Gastrocnemius medialis (tissue), 4 donors: ENCODE measurements around the gene COMMD7. TPM values are rescaled to one million over a fixed set of nuclear protein-coding genes. Genes with fewer than 3 reads are reported as not detected.
"Not testable (repeated sequence)": the region's sequence is repeated elsewhere in the genome, so short reads cannot be mapped to it uniquely, and the experiment has no call there.

Source experiments
- ATAC-seq, 2 donors: fragments of 150-250 bp; one replicate each; pipeline ENCODE4 v1.9.1; 2016
- DNase-seq, 2 donors: peaks; one replicate each; pipeline ENCODE4 v3.0.0-alpha.2; 2019
- H3K27ac ChIP-seq, 4 donors: fragments of 200-600 bp; sonication (generic); 1 replicate in 1 of 4; 2 replicates in 3 of 4; pipeline ENCODE4 v1.5.1; 2016 to 2018; ENCODE audit warnings: mild to moderate bottlenecking in 2 of 4, moderate library complexity in 1 of 4
- H3K27me3 ChIP-seq, 3 donors: fragments of 200-600 bp; sonication (generic) in 2 of 3; 1 replicate in 1 of 3; 2 replicates in 2 of 3; pipeline versions ENCODE4 v1.5.1 to v1.6.0; 2016 to 2019; ENCODE audit warnings: mild to moderate bottlenecking in 1 of 3, moderate library complexity in 1 of 3
- H3K36me3 ChIP-seq, 2 donors: fragments of 200-600 bp; sonication (generic) in 1 of 2; one replicate each; pipeline ENCODE4 v1.5.1; 2017 to 2018
- H3K4me1 ChIP-seq, 2 donors: fragments of 200-600 bp; sonication (generic) in 1 of 2; one replicate each; pipeline ENCODE4 v1.5.1; 2016 to 2017; ENCODE audit warnings: mild to moderate bottlenecking in 2 of 2
- H3K4me3 ChIP-seq, 4 donors: fragments of 200-600 bp; sonication (generic) in 3 of 4; 1 replicate in 1 of 4; 2 replicates in 3 of 4; pipeline ENCODE4 v1.5.1; 2016 to 2019; ENCODE audit warnings: mild to moderate bottlenecking in 2 of 4
- H3K9me3 ChIP-seq, 3 donors: fragments of 200-600 bp; sonication (generic) in 2 of 3; 1 replicate in 1 of 3; 2 replicates in 2 of 3; pipeline ENCODE4 v1.5.1; 2016 to 2019
- POLR2A ChIP-seq, 2 donors: fragments of 450-650 bp; IDR thresholded peaks; one replicate each; pipeline ENCODE4 v1.6.1; 2017; ENCODE audit warnings: antibody characterized with exemption in 2 of 2, mild to moderate bottlenecking in 2 of 2, moderate library complexity in 2 of 2
- in situ Hi-C, 4 donors: fragments of 200-750 bp; cut with MboI; loops; one replicate each; pipeline versions ENCODE4 v1.15.0 to v1.8.0; 2017; ENCODE audit warnings: low sequenced_read_pairs in 4 of 4
- intact Hi-C: fragments of 100-400 bp; cut with DNase I; formaldehyde crosslinking; loops from one replicate; pipeline ENCODE4 v1.15.1; 2023; ENCODE audit warnings: low total_unique reads
- total RNA-seq, 4 donors: library from RNA; depleted of rRNA; stranded (reverse); fragments of >200 nt; gene quantifications; one replicate each; pipeline versions ENCODE4 v1.1.0 to v1.2.3, GENCODE V29; 2016
- TF ChIP-seq, protein P1 (sequence below), 5 experiments: fragments of 450-650 bp in 3 of 5; fragments of 200-600 bp in 2 of 5; sonication (generic) in 2 of 5; IDR thresholded peaks in 4 of 5; conservative IDR thresholded peaks in 1 of 5; 1 replicate in 4 of 5; 2 replicates in 1 of 5; pipeline ENCODE4 v1.5.1; 2016 to 2019; ENCODE audit warnings: antibody characterized with exemption in 5 of 5, mild to moderate bottlenecking in 3 of 5, moderate library complexity in 3 of 5

The COMMD7 gene
- total RNA-seq, 4 donors from 2014 or later = 12.2 to 22.6 (median 15.8) TPM

DNA sequence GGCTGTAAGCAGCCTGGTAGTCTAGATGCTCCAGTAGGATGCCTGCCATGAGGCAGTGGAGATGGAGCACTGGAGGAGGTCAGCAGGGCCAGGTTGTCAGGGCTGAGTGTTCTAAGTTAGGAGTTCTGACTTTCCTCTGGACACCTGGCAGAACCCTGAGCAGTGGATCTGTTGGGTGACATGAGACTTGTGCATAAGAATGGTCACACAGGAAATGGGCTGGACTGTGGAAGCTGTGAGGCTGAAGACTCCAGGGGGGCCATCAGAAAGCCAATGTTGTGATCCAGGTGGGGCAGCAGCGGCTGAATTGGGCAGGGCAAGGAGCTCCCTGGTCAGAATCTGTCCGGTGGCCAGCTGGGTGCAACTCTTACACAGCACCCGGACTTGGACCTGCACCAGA is 45.7 kb downstream of the COMMD7 start:
- no peak for DNase-seq
- in situ Hi-C loops = no loop called here
- Histone ChIP-seq H3K4me3 (no peak overlapping the region), H3K4me1 (no peaks in the 10 kb centered on the region), H3K27ac (no peak overlapping the region), H3K36me3 (peaks cover 0 to 2% of the 10 kb centered on the region in 2 donors), H3K9me3 (no peaks in the 10 kb centered on the region), H3K27me3 (no peaks in the 10 kb centered on the region)
- TF ChIP-seq, protein P1, sequence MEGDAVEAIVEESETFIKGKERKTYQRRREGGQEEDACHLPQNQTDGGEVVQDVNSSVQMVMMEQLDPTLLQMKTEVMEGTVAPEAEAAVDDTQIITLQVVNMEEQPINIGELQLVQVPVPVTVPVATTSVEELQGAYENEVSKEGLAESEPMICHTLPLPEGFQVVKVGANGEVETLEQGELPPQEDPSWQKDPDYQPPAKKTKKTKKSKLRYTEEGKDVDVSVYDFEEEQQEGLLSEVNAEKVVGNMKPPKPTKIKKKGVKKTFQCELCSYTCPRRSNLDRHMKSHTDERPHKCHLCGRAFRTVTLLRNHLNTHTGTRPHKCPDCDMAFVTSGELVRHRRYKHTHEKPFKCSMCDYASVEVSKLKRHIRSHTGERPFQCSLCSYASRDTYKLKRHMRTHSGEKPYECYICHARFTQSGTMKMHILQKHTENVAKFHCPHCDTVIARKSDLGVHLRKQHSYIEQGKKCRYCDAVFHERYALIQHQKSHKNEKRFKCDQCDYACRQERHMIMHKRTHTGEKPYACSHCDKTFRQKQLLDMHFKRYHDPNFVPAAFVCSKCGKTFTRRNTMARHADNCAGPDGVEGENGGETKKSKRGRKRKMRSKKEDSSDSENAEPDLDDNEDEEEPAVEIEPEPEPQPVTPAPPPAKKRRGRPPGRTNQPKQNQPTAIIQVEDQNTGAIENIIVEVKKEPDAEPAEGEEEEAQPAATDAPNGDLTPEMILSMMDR (IDR thresholded peaks at IDR 0.05 in 4 of 5, conservative IDR thresholded peaks at IDR 0.05 in 1 of 5) = no peak
- TF ChIP-seq POLR2A (IDR thresholded peaks at IDR 0.05) = no peak
- ATAC-seq = no peak
- intact Hi-C loops = no loop called here

DNA sequence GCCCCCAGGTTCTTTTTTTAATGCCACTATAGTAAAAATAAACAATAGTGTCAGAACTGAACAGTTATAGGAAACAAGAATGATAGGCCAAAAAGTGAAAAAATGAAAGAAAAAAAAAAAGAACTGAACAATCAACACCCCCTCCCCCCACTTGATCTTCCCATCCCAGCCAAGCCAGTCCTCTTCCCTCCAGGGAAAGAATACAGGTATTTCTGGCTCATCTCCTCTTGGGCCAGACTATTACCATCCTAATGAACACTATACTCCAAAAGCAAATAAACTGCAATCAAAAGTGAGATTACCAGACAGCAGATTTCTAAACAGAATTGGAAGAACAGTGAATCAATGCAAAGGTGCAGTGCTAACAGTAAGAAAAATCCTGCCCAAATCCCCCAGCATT is 48.2 kb downstream of the COMMD7 start:
- no peaks in the 10 kb centered on the region for H3K27me3 ChIP-seq
- in situ Hi-C loops (no loop called here), intact Hi-C loops (no loop called here)
- ATAC-seq (no peak), DNase-seq (no peak)
- no peak overlapping the region for H3K4me3 ChIP-seq
- H3K36me3 ChIP-seq = no peaks in the 10 kb centered on the region
- H3K27ac ChIP-seq = no peak overlapping the region
- no peaks in the 10 kb centered on the region for H3K9me3 ChIP-seq
- H3K4me1 ChIP-seq = no peaks in the 10 kb centered on the region
- no peak for TF ChIP-seq POLR2A (IDR thresholded peaks at IDR 0.05)

DNA sequence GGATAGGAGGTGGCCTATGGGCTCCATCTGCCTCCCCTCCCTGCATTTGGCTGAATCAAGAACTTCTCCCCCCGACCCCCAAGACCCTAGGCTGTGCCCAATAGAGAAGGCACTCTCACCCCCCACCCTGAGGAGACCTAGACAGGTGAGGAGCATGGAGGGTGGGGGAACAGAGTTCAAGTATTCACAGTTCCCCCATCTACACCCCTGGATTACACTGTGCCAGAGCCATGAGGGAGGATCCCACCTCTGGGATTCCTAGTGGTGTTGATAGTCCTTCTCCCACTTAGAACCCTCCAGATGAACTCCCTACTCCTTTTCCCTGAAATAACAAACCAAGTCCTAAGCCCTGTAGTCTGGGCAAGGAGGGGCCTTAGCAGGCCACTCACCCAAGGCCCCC is 54.3 kb downstream of the COMMD7 start:
- not testable (repeated sequence) for ATAC-seq, H3K4me3 ChIP-seq

DNA sequence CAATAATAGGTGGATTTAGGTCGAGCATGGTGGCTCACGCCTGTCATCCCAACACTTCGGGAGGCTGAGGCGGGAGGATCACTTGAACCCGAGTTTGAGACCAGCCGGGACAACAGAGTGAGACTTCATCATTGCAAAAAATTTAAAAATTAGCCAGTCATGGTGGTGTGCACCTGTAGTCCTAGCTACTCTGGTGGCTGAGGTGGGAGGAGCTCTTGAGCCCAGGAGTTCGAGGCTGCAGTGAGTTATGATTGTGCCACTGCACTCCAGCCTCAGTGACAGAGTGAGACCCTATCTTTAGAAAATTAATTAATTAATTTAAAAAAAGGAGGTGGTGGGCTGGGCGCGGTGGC is 56.1 kb downstream of the COMMD7 start:
- Histone ChIP-seq H3K9me3 (no peaks in the 10 kb centered on the region), H3K4me1 (no peaks in the 10 kb centered on the region), H3K27ac (no peak overlapping the region), H3K27me3 (no peaks in the 10 kb centered on the region), H3K4me3 (no peak overlapping the region), H3K36me3 (no peaks in the 10 kb centered on the region)
- in situ Hi-C loops (no loop called here), intact Hi-C loops (no loop called here)
- no peak for TF ChIP-seq POLR2A (IDR thresholded peaks at IDR 0.05)
- TF ChIP-seq, protein P1 (IDR thresholded peaks at IDR 0.05 in 4 of 5, conservative IDR thresholded peaks at IDR 0.05 in 1 of 5) = no peak
- no peak for DNase-seq
- ATAC-seq = no peak

More for the DNA sequence above, 54.3 kb downstream of the COMMD7 start:
- H3K4me1 ChIP-seq, H3K36me3 ChIP-seq, H3K27ac ChIP-seq, DNase-seq, H3K27me3 ChIP-seq, intact Hi-C loops, H3K9me3 ChIP-seq, in situ Hi-C loops: not testable (repeated sequence)

DNA sequence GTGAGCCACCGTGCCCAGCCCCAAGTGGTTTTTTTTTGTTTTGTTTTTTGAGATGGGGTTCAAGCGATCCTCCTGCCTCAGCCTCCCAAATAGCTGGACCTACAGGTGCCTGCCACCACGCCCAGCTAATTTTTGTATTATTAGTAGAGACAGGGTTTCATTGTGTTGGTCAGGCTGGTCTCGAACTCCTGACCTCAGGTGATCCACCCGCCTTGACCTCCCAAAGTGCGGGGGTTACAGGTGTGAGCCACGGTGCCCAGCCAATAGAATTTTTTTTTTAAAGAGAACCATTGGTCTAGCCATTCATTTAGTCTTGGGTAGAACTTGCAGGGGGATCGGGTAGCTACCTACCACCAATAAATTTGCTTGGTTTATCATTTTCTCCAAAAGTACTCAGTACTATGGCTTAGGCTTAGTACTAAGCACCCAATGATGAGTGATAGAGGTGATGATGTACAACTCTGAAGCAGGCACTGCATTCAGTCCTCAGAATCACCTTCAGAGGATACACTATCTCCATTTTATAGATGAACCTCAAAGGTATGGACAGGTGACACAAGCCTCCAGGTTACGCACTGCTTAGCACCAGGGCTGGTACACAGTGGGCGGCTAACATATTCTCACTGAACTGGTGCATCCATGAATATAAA is 56.6 kb downstream of the COMMD7 start:
- Histone ChIP-seq H3K4me1 (no peaks in the 10 kb centered on the region), H3K9me3 (no peaks in the 10 kb centered on the region), H3K36me3 (no peaks in the 10 kb centered on the region), H3K4me3 (no peak overlapping the region), H3K27me3 (no peaks in the 10 kb centered on the region), H3K27ac (no peak overlapping the region)
- DNase-seq (no peak), ATAC-seq (no peak)
- in situ Hi-C loops (no loop called here), intact Hi-C loops (no loop called here)
- no peak for TF ChIP-seq POLR2A (IDR thresholded peaks at IDR 0.05)
- TF ChIP-seq, protein P1 (IDR thresholded peaks at IDR 0.05 in 4 of 5, conservative IDR thresholded peaks at IDR 0.05 in 1 of 5) = no peak
